SU-DHL-6 (cell line): Measurements from ENCODE around the gene CERKL.

ENCODE experiments used
- H2AFZ ChIP-seq: fragments of 200-600 bp; sonication (generic); 2 replicates; pipeline ENCODE4 v1.6.1; 2014; ENCODE audit warnings: low read depth, mild to moderate bottlenecking, moderate library complexity, mixed read lengths, antibody characterized with exemption, low read length; ENCODE audit not compliant: severe bottlenecking
- H3F3A ChIP-seq: fragments of 200-600 bp; shearing (Covaris generic); 2 replicates; pipeline ENCODE4 v1.6.0; 2016; ENCODE audit warnings: antibody characterized with exemption, mild to moderate bottlenecking; ENCODE audit not compliant: insufficient read depth
- H3K27ac ChIP-seq: fragments of 200-600 bp; sonication (generic); 2 replicates; pipeline ENCODE4 v1.5.1; 2016; ENCODE audit warnings: low read depth, mild to moderate bottlenecking, low read length, moderate library complexity, mixed read lengths
- H3K27me3 ChIP-seq: fragments of 200-600 bp; sonication (generic), shearing (Covaris generic); 2 replicates; pipeline ENCODE4 v1.6.0; 2014; ENCODE audit warnings: mild to moderate bottlenecking, low read length
- H3K36me3 ChIP-seq: fragments of 200-600 bp; sonication (generic); 2 replicates; pipeline ENCODE4 v1.6.1; 2014; ENCODE audit warnings: mild to moderate bottlenecking, low read length, mixed read lengths
- H3K4me2 ChIP-seq: fragments of 300-600, 200-600 bp; shearing (Covaris generic), sonication (generic); 2 replicates; pipeline ENCODE4 v1.6.0; 2014; ENCODE audit warnings: low read length, low read depth, mild to moderate bottlenecking; ENCODE audit not compliant: poor library complexity, severe bottlenecking
- H3K4me3 ChIP-seq: fragments of 200-600 bp; sonication (generic); 2 replicates; pipeline ENCODE4 v1.5.1; 2014; ENCODE audit warnings: antibody characterized with exemption, low read length, mild to moderate bottlenecking, mixed read lengths; ENCODE audit not compliant: insufficient read depth, poor library complexity, severe bottlenecking
- H3K79me2 ChIP-seq: fragments of 200-600 bp; sonication (generic); 2 replicates; pipeline ENCODE4 v1.6.1; 2014; ENCODE audit warnings: mild to moderate bottlenecking, low read length, moderate library complexity; ENCODE audit not compliant: insufficient read depth
- H3K9ac ChIP-seq: fragments of 200-600 bp; sonication (generic); 2 replicates; pipeline ENCODE4 v1.7.0; 2014; ENCODE audit warnings: mild to moderate bottlenecking, low read length
- H3K9me2 ChIP-seq: fragments of 200-600 bp; sonication (generic); replicated peaks from 2 replicates; pipeline ENCODE4 v1.6.1; 2014; ENCODE audit warnings: low read length; ENCODE audit not compliant: insufficient read depth
- H3K9me3 ChIP-seq: fragments of 200-600 bp; sonication (generic); 2 replicates; pipeline ENCODE4 v1.6.1; 2014; ENCODE audit warnings: low read length, mixed read lengths; ENCODE audit not compliant: insufficient read depth
- H4K20me1 ChIP-seq: fragments of 200-600 bp; sonication (generic); 2 replicates; pipeline ENCODE4 v1.6.1; 2014; ENCODE audit warnings: low read depth, mild to moderate bottlenecking, antibody characterized with exemption, low read length, moderate library complexity, mixed read lengths
- EZH2phosphoT487 ChIP-seq: fragments of 200-600 bp; sonication (generic), shearing (Covaris generic); conservative IDR thresholded peaks from 2 replicates; pipeline ENCODE4 v1.6.1; 2018; ENCODE audit warnings: mild to moderate bottlenecking, antibody characterized with exemption, low read length, moderate library complexity, mixed read lengths
- TF ChIP-seq, protein P1 (sequence below): fragments of 200-600 bp; sonication (generic); IDR thresholded peaks from one replicate; pipeline ENCODE4 v1.5.1; 2017; ENCODE audit warnings: antibody characterized with exemption, mild to moderate bottlenecking, low read length, moderate library complexity; ENCODE audit not compliant: insufficient read depth, poor library complexity, severe bottlenecking

The CERKL gene

DNA sequence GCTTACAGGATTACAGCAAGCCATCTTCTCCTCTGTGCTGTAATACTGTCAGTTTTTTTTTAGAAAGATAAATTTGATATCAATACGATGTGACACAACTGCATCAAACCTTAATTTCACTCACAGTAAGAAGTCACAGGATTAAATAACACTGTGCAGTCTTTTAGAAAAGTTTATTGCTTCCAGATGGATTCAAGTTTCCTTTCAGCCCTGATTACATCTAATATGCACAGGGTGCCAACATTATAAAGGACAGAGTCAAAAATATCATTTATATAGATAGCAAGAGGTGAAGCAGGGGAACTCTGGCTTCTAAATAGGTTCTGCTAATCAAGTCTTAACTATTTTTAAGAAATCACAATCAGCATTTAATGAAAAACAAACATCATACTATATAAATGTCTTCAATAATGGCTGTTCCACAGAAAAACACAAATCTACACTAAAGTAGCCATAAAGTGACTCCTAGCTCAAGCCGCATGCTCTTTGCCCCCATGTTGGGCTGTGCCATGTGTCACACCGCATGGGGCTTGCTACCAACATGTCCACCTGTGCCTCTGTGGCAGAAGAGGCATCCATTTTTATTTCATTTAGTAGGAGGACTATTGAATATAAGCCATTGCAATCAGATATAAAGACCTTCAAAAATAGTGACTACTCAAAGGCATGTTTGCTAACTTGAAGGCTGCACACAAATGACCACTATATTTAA lies 35.0 kb downstream of the CERKL start:
- Histone ChIP-seq H3K4me3 (no peak overlapping the region), H3K9me2 (no peaks in the 10 kb centered on the region), H3K9me3 (no peaks in the 10 kb centered on the region), H3K27me3 (no peaks in the 10 kb centered on the region), H3F3A (no peaks in the 10 kb centered on the region), H3K36me3 (no peaks in the 10 kb centered on the region), H3K9ac (no peak overlapping the region), H3K79me2 (no peaks in the 10 kb centered on the region), H2AFZ (no peak overlapping the region), H3K4me2 (no peak overlapping the region), H4K20me1 (no peaks in the 10 kb centered on the region), H3K27ac (no peak overlapping the region)
- no peak for TF ChIP-seq EZH2phosphoT487
- TF ChIP-seq, protein P1, sequence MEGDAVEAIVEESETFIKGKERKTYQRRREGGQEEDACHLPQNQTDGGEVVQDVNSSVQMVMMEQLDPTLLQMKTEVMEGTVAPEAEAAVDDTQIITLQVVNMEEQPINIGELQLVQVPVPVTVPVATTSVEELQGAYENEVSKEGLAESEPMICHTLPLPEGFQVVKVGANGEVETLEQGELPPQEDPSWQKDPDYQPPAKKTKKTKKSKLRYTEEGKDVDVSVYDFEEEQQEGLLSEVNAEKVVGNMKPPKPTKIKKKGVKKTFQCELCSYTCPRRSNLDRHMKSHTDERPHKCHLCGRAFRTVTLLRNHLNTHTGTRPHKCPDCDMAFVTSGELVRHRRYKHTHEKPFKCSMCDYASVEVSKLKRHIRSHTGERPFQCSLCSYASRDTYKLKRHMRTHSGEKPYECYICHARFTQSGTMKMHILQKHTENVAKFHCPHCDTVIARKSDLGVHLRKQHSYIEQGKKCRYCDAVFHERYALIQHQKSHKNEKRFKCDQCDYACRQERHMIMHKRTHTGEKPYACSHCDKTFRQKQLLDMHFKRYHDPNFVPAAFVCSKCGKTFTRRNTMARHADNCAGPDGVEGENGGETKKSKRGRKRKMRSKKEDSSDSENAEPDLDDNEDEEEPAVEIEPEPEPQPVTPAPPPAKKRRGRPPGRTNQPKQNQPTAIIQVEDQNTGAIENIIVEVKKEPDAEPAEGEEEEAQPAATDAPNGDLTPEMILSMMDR: no peak

GRCh38 chr2:181619516-181619915 lies 37.4 kb downstream of the CERKL start:
- no peaks in the 10 kb centered on the region for H3F3A ChIP-seq
- H3K4me3 ChIP-seq: no peak overlapping the region
- TF ChIP-seq, protein P1: no peak
- TF ChIP-seq EZH2phosphoT487: no peak
- no peak overlapping the region for H3K9ac ChIP-seq
- H3K9me2 ChIP-seq: no peaks in the 10 kb centered on the region
- H3K27me3 ChIP-seq: no peaks in the 10 kb centered on the region
- H3K27ac ChIP-seq: no peak overlapping the region
- H4K20me1 ChIP-seq: no peaks in the 10 kb centered on the region
- no peaks in the 10 kb centered on the region for H3K36me3 ChIP-seq
- H3K4me2 ChIP-seq: no peak overlapping the region
- H3K9me3 ChIP-seq: no peaks in the 10 kb centered on the region
- no peak overlapping the region for H2AFZ ChIP-seq
- H3K79me2 ChIP-seq: no peaks in the 10 kb centered on the region

GRCh38 chr2:181616715-181617114 lies 40.2 kb downstream of the CERKL start:
- H3K9me2 ChIP-seq: no peaks in the 10 kb centered on the region
- no peaks in the 10 kb centered on the region for H4K20me1 ChIP-seq
- no peak overlapping the region for H3K4me3 ChIP-seq
- no peak overlapping the region for H3K9ac ChIP-seq
- no peak overlapping the region for H2AFZ ChIP-seq
- no peaks in the 10 kb centered on the region for H3K9me3 ChIP-seq
- no peak overlapping the region for H3K27ac ChIP-seq
- no peaks in the 10 kb centered on the region for H3F3A ChIP-seq
- no peaks in the 10 kb centered on the region for H3K27me3 ChIP-seq
- no peaks in the 10 kb centered on the region for H3K79me2 ChIP-seq
- no peaks in the 10 kb centered on the region for H3K36me3 ChIP-seq
- H3K4me2 ChIP-seq: no peak overlapping the region
- no peak for TF ChIP-seq EZH2phosphoT487
- TF ChIP-seq, protein P1: no peak
